H9 (cell line): Measurements from ENCODE around the gene ANKRD30B. TPM values are rescaled to one million over a fixed set of nuclear protein-coding genes. Genes with fewer than 3 reads are reported as not detected.
"Not testable (repeated sequence)": the region's sequence is repeated elsewhere in the genome, so short reads cannot be mapped to it uniquely, and the experiment has no call there.

Experiments used
- DNase-seq: peaks from one replicate; pipeline ENCODE4 v3.0.0-alpha.2; 2017
- H2AFZ ChIP-seq: one replicate; pipeline ENCODE4 v1.6.1; 2013; ENCODE audit warnings: mild to moderate bottlenecking, low read length, control low read depth, moderate library complexity
- H2AK5ac ChIP-seq: 2 replicates; pipeline ENCODE4 v1.6.1; 2013; ENCODE audit warnings: low read length, control low read depth, mixed read lengths; ENCODE audit not compliant: insufficient read length
- H2BK120ac ChIP-seq: one replicate; pipeline ENCODE4 v1.6.1; 2013; ENCODE audit warnings: low read depth, mild to moderate bottlenecking, low read length, control low read depth, inconsistent platforms; ENCODE audit not compliant: poor library complexity, severe bottlenecking
- H2BK12ac ChIP-seq: 2 replicates; pipeline ENCODE4 v1.6.1; 2013; ENCODE audit warnings: low read length, control low read depth, mixed read lengths, low read depth; ENCODE audit not compliant: insufficient read length
- H2BK15ac ChIP-seq: 2 replicates; pipeline ENCODE4 v1.6.1; 2013; ENCODE audit warnings: low read depth, low read length, control low read depth
- H2BK20ac ChIP-seq: one replicate; pipeline ENCODE4 v1.6.1; 2013; ENCODE audit warnings: low read depth, mild to moderate bottlenecking, low read length, control low read depth, inconsistent platforms; ENCODE audit not compliant: poor library complexity, severe bottlenecking
- H2BK5ac ChIP-seq: 2 replicates; pipeline ENCODE4 v1.6.1; 2013; ENCODE audit warnings: low read length, control low read depth, mixed read lengths; ENCODE audit not compliant: insufficient read length
- H3K14ac ChIP-seq: 2 replicates; pipeline ENCODE4 v1.6.1; 2013; ENCODE audit warnings: low read length, control low read depth; ENCODE audit not compliant: insufficient read depth
- H3K18ac ChIP-seq: 2 replicates; pipeline ENCODE4 v1.6.1; 2013; ENCODE audit warnings: low read depth, mild to moderate bottlenecking, mixed read lengths, low read length, control low read depth; ENCODE audit not compliant: insufficient read length
- H3K23ac ChIP-seq: 2 replicates; pipeline ENCODE4 v1.6.1; 2013; ENCODE audit warnings: low read length, control low read depth, mixed read lengths, low read depth; ENCODE audit not compliant: insufficient read length
- H3K23me2 ChIP-seq: 2 replicates; pipeline ENCODE4 v1.6.1; 2013; ENCODE audit warnings: low read depth, mild to moderate bottlenecking, mixed read lengths, low read length, control low read depth; ENCODE audit not compliant: insufficient read length, poor library complexity, severe bottlenecking
- H3K27ac ChIP-seq: 2 replicates; pipeline ENCODE4 v1.5.1; 2013; ENCODE audit warnings: low read length, control low read depth, mixed read lengths, low read depth; ENCODE audit not compliant: insufficient read length
- H3K27me3 ChIP-seq: 2 replicates; pipeline ENCODE4 v1.6.1; 2013; ENCODE audit warnings: low read length, control low read depth, inconsistent platforms; ENCODE audit not compliant: insufficient read depth
- H3K4ac ChIP-seq: 2 replicates; pipeline ENCODE4 v1.6.1; 2013; ENCODE audit warnings: low read depth, mild to moderate bottlenecking, control low read depth, inconsistent platforms, low read length, moderate library complexity
- H3K4me1 ChIP-seq: 2 replicates; pipeline ENCODE4 v1.6.1; 2013; ENCODE audit warnings: low read length, control low read depth, inconsistent platforms; ENCODE audit not compliant: insufficient read depth
- H3K4me2 ChIP-seq: 2 replicates; pipeline ENCODE4 v1.6.1; 2013; ENCODE audit warnings: low read length, control low read depth, mixed read lengths; ENCODE audit not compliant: insufficient read length, insufficient read depth
- H3K56ac ChIP-seq: 2 replicates; pipeline ENCODE4 v1.6.1; 2013; ENCODE audit warnings: low read depth, mild to moderate bottlenecking, mixed read lengths, low read length, control low read depth; ENCODE audit not compliant: insufficient read length
- H3K79me1 ChIP-seq: 2 replicates; pipeline ENCODE4 v1.6.1; 2013; ENCODE audit warnings: low read depth, mild to moderate bottlenecking, moderate library complexity, low read length, control low read depth, inconsistent platforms; ENCODE audit not compliant: insufficient read depth, poor library complexity, severe bottlenecking
- H3K79me2 ChIP-seq: 2 replicates; pipeline ENCODE4 v1.6.1; 2013; ENCODE audit warnings: low read length, control low read depth, inconsistent platforms; ENCODE audit not compliant: insufficient read depth
- H3K9ac ChIP-seq: 2 replicates; pipeline ENCODE4 v1.6.1; 2013; ENCODE audit warnings: low read length, control low read depth, mixed read lengths; ENCODE audit not compliant: insufficient read length; ENCODE audit errors: extremely low read depth
- H3K9me3 ChIP-seq: one replicate; pipeline ENCODE4 v1.6.1; 2013; ENCODE audit warnings: low read depth, low read length, inconsistent platforms; ENCODE audit not compliant: control insufficient read depth
- H3T11ph ChIP-seq: one replicate; pipeline ENCODE4 v1.6.1; 2013; ENCODE audit warnings: mild to moderate bottlenecking, low read length, control low read depth, inconsistent platforms
- H4K20me1 ChIP-seq: one replicate; pipeline ENCODE4 v1.6.1; 2013; ENCODE audit not compliant: control insufficient read depth, insufficient read length, insufficient read depth
- H4K5ac ChIP-seq: 2 replicates; pipeline ENCODE4 v1.6.1; 2013; ENCODE audit warnings: low read depth, mild to moderate bottlenecking, mixed read lengths, low read length, control low read depth; ENCODE audit not compliant: insufficient read length
- H4K8ac ChIP-seq: replicated peaks from 2 replicates; pipeline ENCODE4 v1.6.1; 2013; ENCODE audit warnings: low read length, control low read depth, mixed read lengths, low read depth; ENCODE audit not compliant: insufficient read length
- H4K91ac ChIP-seq: 2 replicates; pipeline ENCODE4 v1.6.1; 2013; ENCODE audit warnings: low read depth, mild to moderate bottlenecking, moderate library complexity, mixed read lengths, low read length, control low read depth; ENCODE audit not compliant: insufficient read length
- H3K27ac Mint-ChIP-seq, 3 experiments: 2 replicates in 2 of 3; 3 replicates in 1 of 3; pipeline ENCODE4 v1.8.0; 2020 to 2021; ENCODE audit warnings: mixed read lengths in 3 of 3, mild to moderate bottlenecking in 1 of 3, moderate library complexity in 1 of 3
- H3K27me3 Mint-ChIP-seq: 2 replicates; pipeline ENCODE4 v1.8.0; 2021; ENCODE audit warnings: low read depth, mild to moderate bottlenecking, moderate library complexity, mixed read lengths
- H3K36me3 Mint-ChIP-seq, 3 experiments: 2 replicates in 2 of 3; 3 replicates in 1 of 3; pipeline ENCODE4 v1.8.0; 2020 to 2021; ENCODE audit warnings: low read depth in 3 of 3, mixed read lengths in 3 of 3; ENCODE audit not compliant: insufficient read depth in 1 of 3
- H3K4me1 Mint-ChIP-seq, 2 experiments: 2 replicates each; pipeline ENCODE4 v1.8.0; 2020; ENCODE audit warnings: mixed read lengths in 2 of 2
- H3K4me3 Mint-ChIP-seq, 2 experiments: 2 replicates in 1 of 2; 3 replicates in 1 of 2; pipeline ENCODE4 v1.8.0; 2020 to 2021; ENCODE audit warnings: mild to moderate bottlenecking in 2 of 2, mixed read lengths in 2 of 2, moderate library complexity in 1 of 2
- H3K9me3 Mint-ChIP-seq, 2 experiments: 2 replicates in 1 of 2; 3 replicates in 1 of 2; pipeline ENCODE4 v1.8.0; 2020; ENCODE audit warnings: mild to moderate bottlenecking in 2 of 2, mixed read lengths in 2 of 2, moderate library complexity in 1 of 2
- WGBS: extraction: QIAGEN DNeasy Blood & Tissue Kit; methylation state at CpG from one replicate; pipeline ENCODE4 v1.1.7; 2013; ENCODE audit warnings: missing lambda C conversion rate, low lambda C conversion rate, mixed read lengths; ENCODE audit not compliant: insufficient read length; ENCODE audit errors: extremely low coverage; 5-methylcytosine and 5-hydroxymethylcytosine counted together
- total RNA-seq: library from RNA; stranded (reverse); gene quantifications from 2 replicates; pipeline ENCODE4 v1.2.1, GENCODE V29; 2021

The ANKRD30B gene
- total RNA-seq, 1 experiment from 2014 or later, result not detected

- H3K4me1 Mint-ChIP-seq, H4K20me1 ChIP-seq, H4K91ac ChIP-seq, H2BK20ac ChIP-seq, H3T11ph ChIP-seq, H3K4me2 ChIP-seq, H3K79me2 ChIP-seq, H3K27me3 ChIP-seq, DNase-seq, H3K4me1 ChIP-seq, H3K4ac ChIP-seq, H3K79me1 ChIP-seq, H3K56ac ChIP-seq, H2AK5ac ChIP-seq, H3K9ac ChIP-seq, H3K27ac Mint-ChIP-seq, H2BK5ac ChIP-seq, H3K36me3 Mint-ChIP-seq, H3K9me3 ChIP-seq, H3K23me2 ChIP-seq, H4K8ac ChIP-seq, H4K5ac ChIP-seq, H2BK12ac ChIP-seq, H2BK15ac ChIP-seq, H3K27ac ChIP-seq, H2BK120ac ChIP-seq, H2AFZ ChIP-seq, H3K4me3 Mint-ChIP-seq, H3K27me3 Mint-ChIP-seq, H3K23ac ChIP-seq, H3K18ac ChIP-seq, H3K14ac ChIP-seq: not testable (repeated sequence)
- peaks cover 48 to 56% of the 10 kb centered on the region in 2 experiments for H3K9me3 Mint-ChIP-seq
Observed at GRCh38 chr18:14721569-14721968, 26.4 kb upstream of the ANKRD30B start.

- not testable (repeated sequence) for H3K27me3 ChIP-seq, H3K79me1 ChIP-seq, H2AFZ ChIP-seq, H2BK20ac ChIP-seq, H4K5ac ChIP-seq, H4K91ac ChIP-seq, H3K9ac ChIP-seq, H2BK5ac ChIP-seq, H3K23ac ChIP-seq, H2BK120ac ChIP-seq, H4K20me1 ChIP-seq, H2BK15ac ChIP-seq, H3K18ac ChIP-seq, H3K27ac Mint-ChIP-seq, H2BK12ac ChIP-seq, H3K4me2 ChIP-seq, H3K4me3 Mint-ChIP-seq, H3K4ac ChIP-seq, H3T11ph ChIP-seq, H4K8ac ChIP-seq, H3K79me2 ChIP-seq, H2AK5ac ChIP-seq, H3K4me1 Mint-ChIP-seq, DNase-seq, H3K4me1 ChIP-seq, H3K27ac ChIP-seq, H3K56ac ChIP-seq, H3K23me2 ChIP-seq, H3K14ac ChIP-seq, H3K27me3 Mint-ChIP-seq
- H3K9me3 Mint-ChIP-seq, result peaks cover 54 to 63% of the 10 kb centered on the region in 2 experiments
- peaks cover 40% of the 10 kb centered on the region for H3K9me3 ChIP-seq
- peaks cover 0 to 10% (median 0%) of the 10 kb centered on the region in 3 experiments; a peak in 2 of 7 replicates for H3K36me3 Mint-ChIP-seq
- WGBS, result no CpG with 5 or more reads among the region's 1 CpG
Observed at GRCh38 chr18:14739056-14739455, 8.9 kb upstream of the ANKRD30B start.
